SU-DHL-6 (cell line): ENCODE data around the gene TCAF1.
A peak's percentile ranks its signal among the peaks of the same experiment; 100 is the strongest.

Experiments used
- CTCF ChIP-seq: fragments of 200-600 bp; sonication (generic); IDR thresholded peaks from one replicate; pipeline ENCODE4 v1.5.1; 2017; ENCODE audit warnings: antibody characterized with exemption, mild to moderate bottlenecking, low read length, moderate library complexity; ENCODE audit not compliant: insufficient read depth, poor library complexity, severe bottlenecking
- EZH2phosphoT487 ChIP-seq: fragments of 200-600 bp; sonication (generic), shearing (Covaris generic); conservative IDR thresholded peaks from 2 replicates; pipeline ENCODE4 v1.6.1; 2018; ENCODE audit warnings: mild to moderate bottlenecking, antibody characterized with exemption, low read length, moderate library complexity, mixed read lengths

GRCh38 chr7:143892527-143893300, 9.3 kb downstream of the TCAF1 start:
- TF ChIP-seq CTCF = peak; percentile 53
- TF ChIP-seq EZH2phosphoT487 = no peak
